Fibroblast of skin of scalp (primary cell): ENCODE data around the gene HMCN1.
"Not testable (repeated sequence)": the region's sequence is repeated elsewhere in the genome, so short reads cannot be mapped to it uniquely, and the experiment has no call there.

Source experiments
- DNase-seq: peaks from one replicate; pipeline ENCODE4 v3.0.0-alpha.2; 2013

The HMCN1 gene

DNA sequence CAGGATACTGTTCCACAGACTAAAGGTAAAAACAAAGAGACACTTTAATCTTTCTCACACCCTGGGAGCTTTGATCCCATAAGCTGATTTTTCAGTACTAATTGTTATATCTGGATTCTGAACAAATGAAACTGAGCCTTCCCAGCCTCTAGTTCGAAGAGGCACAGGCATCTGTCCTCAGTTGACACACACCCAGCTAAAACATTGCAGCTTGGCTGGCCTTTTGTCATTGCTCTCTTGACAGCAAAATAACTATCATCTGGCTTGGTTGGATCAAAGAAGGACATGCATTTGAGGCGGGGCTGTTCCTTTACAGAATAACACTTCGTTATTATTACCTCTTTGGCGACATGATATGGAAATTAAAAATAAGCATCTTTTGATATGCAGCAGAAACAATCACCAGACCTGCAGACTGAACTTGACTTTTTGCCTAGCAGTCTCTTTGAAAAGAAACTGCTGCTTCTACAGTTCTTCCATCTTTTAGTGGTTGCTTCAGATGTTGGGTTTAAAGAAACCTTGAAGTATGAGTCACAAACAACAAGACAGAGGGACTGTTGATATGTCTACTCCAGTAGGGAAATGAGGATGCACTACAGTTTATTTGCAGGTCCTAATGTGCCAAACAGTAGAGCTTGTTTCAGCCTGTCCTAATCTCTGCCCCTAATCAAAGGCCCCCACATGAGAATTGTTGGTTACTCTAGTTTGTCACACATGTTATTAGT lies 474.4 kb downstream of the HMCN1 start:
- DNase-seq = peak; percentile 28

DNA sequence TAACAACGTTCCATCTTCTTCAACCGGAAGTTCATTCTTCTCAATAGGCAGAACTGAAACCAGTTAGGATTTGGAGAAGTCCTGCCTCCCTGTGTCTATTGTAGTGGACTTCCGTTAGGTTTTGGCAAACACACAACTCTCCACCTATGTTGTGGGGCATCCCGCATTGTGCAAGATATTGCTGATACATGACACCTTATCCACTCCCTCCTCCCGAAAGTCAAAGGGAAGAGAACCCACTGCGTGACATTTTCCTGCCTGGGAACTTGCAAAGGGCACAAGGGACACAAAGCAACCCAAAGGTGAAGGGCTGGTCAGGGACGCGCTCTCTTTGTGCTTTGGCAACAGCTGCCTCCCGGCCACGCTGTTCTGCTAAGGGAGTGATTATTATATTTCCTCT lies 476.1 kb downstream of the HMCN1 start:
- DNase-seq = no peak

DNA sequence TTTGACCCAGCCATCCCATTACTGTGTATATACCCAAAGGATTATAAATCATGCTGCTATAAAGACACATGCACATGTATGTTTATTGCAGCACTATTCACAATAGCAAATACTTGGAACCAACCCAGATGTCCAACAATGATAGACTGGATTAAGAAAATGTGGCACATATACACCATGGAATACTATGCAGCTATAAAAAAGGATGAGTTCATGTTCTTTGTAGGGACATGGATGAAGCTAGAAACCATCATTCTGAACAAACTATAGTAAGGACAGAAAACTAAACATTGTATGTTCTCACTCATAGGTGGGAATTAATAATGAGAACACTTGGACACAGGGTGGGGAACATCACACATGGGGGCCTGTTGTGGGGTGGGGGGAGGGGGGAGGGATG lies 477.4 kb downstream of the HMCN1 start:
- DNase-seq = not testable (repeated sequence)

DNA sequence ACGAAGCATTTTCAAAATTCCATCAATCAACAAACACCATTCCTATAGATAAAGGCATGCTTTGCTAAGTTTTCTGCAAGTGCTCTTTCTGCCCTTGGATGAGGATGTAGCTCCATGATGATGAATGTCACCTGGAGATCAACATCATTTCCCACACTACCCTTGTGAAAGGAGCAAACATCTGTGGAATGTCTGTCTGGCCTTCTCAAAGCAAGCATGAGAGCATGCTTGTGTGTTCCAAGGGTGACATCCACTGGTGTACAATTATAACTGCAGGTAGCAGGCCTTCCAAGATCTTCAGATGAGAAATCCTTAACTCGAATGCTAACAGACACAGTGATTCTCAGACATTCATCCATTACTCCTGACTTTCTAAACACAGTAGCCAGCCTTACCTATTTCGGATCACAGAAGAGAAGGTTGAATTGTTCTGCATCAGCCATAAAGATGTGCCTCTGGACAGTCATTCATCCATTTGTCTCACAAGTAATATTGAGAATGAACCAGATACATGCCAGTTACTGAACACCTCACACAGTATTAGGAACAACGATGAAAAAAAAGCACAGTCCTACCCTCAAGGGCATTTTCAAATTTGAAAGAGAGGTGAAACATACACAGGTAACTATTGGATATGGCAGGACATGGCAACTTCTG lies 478.5 kb downstream of the HMCN1 start:
- peak; percentile 94 for DNase-seq

DNA sequence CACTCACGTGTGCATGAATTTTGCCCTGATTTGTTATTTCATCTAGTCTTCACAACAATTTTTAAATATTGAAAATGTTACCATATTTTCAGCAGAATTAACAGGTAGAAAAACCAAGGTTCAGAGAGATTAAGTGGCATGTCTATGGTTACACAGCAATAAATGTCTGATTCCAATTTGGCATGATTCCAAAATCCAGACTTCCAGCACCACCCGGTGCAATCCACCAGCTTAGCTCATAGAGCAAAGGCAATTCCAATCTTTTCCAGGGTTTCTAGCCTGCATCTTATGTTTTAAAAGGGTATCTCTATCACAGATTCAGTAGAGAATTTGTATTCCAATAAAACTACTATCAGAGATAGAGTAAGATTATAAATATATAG lies 479.0 kb downstream of the HMCN1 start:
- no peak for DNase-seq

DNA sequence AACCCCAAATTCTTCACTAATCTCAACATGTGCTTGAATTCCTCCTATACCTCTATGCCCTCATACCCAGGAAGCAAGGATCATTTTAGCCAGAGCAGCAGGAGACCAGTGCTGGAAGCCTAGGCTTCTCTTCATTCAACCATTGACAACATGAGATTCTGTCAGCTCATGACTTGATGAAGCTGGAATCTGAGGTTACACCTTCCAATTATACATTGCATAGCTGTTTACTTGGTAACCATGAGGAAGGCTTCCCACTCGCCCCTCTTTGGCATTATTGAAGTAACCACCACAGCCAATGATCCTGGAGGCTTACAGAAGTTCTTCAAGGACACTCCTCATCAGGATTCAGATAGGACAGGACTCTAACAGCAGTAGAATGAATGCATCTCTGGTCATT lies 480.6 kb downstream of the HMCN1 start:
- DNase-seq = peak; percentile 56

DNA sequence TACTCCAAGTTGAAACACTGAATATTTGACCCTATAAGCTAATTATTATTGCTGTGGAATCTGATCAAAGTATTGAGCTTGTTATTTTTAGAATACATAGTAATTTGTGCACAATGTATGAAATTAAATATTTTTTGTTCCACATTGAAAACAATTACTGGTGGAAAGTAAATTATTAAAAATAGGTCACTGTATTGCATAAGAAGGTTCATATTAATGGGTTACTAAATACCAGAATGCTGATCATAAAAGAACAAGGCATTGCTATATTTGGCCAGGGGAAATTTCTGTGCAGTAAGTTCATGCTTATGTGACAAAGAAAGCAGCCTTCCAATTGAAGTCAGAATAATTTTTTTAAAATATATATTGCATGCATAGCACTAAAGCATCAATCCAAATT lies 481.4 kb downstream of the HMCN1 start:
- no peak for DNase-seq

DNA sequence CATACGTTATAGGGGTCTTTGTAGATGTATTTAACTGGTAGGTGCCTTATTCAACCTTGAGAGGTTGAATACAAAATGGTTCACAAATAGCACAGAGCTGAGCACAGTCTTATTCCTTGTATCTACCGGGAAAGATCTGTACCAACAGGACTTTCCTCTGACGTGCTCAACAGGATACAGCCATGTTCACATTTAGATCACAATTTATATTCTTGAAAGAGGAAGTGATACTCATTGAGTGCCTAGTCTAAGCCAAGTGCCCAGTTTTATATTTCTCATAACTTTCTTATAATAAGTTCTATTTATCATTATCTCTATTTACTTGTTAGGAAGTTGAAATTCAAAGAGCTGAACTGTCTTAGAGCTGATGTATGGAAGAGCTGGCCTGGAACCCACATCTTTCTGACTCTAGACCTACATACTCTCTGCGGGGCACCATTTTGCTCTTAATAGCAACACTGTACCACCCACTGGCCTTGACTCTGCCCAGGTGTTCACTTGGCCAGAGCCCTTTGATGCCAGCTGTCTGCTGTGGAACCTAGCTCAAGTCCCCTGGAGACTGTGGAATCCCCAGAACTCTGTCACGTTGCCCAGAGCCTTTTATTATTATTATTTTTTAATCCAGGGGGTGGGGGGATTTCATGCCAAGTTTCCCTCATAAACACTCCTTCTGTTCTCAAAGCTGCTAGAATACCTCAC lies 484.6 kb downstream of the HMCN1 start:
- no peak for DNase-seq

DNA sequence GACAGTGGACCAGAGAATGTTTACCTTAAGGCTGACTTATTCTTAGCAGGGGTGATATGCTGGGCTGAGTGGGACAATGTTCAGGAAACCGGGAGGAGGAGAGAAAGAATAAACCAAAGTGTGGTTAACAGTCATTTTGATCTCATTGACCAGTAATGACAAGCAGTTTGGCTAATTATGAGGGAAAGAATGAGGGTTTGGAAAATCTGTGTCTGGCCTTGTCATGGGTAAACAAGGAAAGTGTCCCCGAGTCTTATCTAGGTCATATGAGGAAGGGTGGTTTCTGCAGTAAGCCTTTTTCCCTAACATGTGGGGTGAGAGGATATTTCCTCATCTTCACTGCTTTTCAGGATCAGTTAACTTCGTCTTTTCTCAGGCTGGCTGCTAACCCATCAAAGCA lies 485.9 kb downstream of the HMCN1 start:
- DNase-seq = no peak

DNA sequence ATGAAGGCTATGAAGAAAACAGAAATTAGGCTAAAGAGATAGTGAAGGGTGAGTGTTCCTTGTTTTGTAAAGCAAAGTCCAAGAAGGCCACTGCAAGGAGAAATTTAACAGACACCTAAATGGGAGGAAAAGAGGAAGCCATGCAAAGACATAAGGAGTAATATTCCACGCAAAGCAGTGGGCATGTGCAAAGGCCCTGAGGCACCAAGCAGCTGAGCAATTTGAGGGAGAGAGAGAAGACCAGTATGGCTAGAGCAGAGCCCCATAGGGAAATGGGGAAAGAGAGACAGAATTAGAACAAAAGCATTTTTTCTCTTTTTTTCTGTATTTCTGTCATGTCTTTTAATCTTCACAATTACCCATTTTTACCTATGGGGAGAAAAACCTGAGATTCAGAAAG lies 486.7 kb downstream of the HMCN1 start:
- no peak for DNase-seq

DNA sequence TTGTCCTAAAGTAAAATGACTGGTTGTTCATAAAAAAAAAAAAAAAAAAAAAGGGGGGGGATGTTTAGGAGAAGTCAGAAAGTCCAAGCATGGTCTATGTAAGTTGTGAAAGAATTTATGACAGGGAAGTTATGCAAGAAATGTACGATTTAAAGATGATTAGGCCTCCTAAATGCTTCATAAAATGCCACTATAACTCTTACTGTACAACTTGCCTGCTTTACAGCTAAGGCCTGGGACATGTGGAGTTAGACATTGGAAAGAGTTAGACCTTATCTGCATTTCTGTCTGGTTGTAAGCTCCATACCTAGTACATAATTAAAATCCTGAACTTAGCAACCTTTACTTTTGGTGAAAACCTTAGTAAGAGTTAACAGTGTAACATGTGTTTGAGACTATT lies 490.9 kb downstream of the HMCN1 start:
- peak; percentile 55 for DNase-seq

DNA sequence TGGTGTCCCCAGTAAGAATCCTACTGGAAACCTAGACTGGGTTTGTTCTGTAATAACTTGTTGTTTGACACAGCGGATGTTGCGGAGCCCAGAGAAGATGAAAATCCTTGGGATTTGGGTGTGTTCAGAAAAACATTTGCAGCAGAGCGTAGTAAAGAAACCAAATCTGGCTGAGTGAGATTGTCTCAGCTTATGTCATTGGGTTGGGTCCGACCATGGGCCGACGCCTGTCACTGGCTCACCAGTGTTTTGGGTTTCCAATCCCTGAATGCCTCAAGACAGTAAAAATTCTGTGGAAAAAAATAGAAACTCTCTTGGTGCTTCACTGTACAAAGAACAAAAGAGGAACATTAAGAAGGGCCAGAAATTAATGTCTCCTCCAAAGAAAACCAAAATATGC lies 494.6 kb downstream of the HMCN1 start:
- no peak for DNase-seq

DNA sequence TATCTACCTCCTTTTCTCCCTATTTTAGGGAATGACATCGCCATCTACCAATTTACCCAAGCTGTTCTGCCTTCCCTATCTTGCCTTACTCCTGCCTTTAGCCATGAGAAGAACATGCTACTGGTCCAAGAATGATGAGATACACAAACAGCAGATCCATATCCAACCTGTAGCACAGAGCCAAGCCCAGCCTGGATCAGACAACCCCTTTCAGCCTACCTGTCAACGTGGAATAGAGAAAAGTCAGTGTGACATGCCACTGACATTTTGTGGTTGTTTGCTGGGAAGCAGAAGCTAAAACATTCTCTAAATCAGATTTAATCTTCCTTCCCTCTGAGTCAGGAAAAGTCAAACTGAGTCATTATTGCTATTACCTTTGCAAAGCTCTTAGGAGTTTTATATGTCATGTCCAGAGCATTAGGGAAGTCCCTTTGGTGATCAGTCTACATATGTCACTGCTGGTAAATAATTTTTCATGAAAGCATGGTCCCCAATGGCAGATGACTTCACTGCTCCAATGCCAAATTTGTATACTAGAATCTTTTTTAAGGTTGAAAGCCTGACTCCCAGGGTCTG lies 497.8 kb downstream of the HMCN1 start:
- no peak for DNase-seq

DNA sequence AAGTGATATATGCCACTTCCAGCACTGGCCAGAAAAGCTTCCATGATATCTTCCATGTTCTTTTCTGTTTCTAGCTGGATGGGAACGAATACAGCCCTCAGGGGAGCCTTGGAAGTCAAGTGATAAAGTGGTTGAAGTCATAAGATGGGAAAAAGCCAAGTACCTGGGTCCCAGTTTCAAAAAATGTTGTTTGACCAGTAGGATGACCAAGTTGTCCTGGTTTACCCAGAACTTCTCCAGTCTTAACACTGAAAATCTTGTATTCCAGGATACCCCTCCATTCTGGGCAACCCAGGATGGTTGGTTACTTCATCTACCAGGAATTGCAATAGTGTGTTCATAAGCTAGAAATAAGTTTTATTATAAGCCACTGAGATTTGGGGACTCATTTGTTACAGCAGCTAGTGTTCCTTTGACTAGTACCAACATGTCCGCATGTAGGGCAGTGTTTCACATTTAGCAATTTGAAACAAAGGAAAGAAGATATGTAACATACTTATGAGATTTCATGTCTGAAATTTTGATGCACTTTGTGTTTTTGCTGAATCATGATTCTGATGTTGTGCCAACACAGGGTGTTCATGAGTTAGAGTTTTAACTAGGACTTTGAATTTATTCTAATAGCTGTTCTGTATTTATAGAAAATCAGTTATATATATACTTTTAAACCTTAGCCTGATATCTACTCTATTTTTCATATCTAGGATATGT lies 500.9 kb downstream of the HMCN1 start:
- no peak for DNase-seq

DNA sequence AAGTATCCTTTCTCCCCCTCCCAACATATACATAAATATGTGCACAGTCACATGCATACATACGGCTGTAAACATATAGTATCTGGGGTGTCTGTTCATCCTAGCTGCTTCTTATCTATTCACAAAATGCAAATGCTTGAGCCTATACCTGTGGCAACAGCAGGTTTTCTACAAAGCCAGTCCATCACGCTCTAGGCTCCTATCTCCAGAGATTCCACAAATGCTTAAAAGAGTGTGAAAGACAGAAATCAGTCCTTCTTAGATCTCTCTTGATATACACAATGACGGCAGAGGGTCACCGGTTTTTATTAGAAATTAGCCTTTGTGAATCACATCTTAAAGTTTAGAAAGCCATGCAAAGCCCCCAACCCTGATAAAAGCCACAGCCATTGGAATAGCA lies 501.5 kb downstream of the HMCN1 start:
- no peak for DNase-seq

DNA sequence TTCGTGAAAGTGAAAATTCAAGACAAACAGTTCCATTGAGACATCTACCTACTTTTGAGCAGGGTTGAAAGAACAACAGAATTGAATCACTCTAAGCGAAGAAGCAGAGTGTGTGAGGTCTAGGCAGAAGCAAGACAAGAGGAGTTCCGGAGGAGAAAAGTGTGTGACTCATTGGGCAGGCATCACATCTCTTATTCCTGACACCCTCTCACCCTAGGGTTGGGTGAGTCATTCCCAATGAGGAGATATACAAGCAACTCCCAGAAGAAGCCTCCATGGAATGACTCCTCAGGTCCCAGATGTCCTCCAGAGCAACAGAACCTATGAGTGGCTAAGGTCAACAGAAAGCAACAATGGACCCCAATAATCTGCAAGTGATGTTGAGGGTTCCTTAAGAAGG lies 502.7 kb downstream of the HMCN1 start:
- DNase-seq = peak; percentile 97

DNA sequence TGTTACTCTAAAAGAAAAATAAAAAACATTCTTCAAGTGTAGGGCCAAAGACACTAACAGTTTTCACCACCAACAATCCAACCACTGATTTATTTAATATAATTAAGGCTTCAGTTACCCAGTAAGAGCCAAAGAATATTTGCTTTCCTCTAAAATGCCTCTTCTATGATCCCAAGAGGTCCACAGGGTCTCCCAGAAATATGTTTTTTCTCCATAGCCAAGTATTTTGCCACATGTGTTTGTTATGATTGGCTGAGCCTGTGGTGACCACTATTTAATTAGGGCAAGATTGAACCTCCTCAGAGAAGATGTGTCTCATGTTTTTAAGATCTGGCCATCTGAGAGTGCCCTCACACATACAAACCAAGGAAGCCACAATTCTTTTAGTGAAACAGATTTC lies 505.0 kb downstream of the HMCN1 start:
- DNase-seq = peak; percentile 91

DNA sequence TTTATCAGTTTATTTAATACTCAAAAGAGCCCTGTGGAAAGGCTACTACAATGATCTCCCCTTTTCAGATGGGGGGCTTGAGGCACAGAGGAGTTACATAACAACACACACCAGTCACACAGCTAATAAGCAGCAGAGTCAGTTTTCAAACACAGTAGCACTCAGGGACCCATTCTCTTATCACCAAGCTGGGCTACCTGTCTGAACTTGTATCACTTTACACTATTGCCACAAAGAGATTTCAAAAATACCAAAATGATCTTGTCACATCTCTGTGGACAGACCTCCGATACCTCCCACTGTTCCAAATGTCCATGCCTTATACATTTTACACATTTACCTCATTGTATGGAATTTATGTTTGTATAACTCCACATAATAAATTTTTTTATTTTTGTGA lies 506.2 kb downstream of the HMCN1 start:
- no peak for DNase-seq
